Measurements from ENCODE around the gene LRRC51. TPM values are rescaled to one million over a fixed set of nuclear protein-coding genes. Genes with fewer than 3 reads are reported as not detected.
"Not testable (repeated sequence)": the region's sequence is repeated elsewhere in the genome, so short reads cannot be mapped to it uniquely, and the experiment has no call there.

The LRRC51 gene
- total RNA-seq, 4 donors from 2014 or later = 3.8 to 10.2 (median 9.6) TPM; not detected in 1

DNA sequence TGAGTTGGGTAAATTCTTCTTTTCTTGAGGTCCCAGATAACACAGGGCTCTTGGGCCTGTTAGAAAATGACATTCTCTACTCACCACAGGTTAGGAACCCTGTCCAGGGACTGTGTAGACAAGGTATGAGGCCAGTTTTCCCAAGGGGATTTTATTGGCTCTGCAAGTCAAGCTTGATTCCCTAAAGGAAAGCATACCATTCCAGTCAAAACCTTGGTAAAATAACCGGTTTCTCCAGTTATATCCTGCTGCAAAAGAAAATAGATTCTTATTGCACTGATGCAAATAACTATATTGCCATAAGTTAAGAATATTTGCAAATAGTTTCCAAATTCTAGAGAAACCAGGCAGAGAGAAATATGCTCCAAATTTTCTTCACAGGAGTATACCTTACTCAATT is 45.3 kb downstream of the LRRC51 start:
- Histone ChIP-seq H3K4me3 (no peak overlapping the region), H3K9me3 (no peaks in the 10 kb centered on the region), H3K36me3 (no peaks in the 10 kb centered on the region), H3K27ac (no peak overlapping the region), H3K27me3 (no peaks in the 10 kb centered on the region), H3K4me1 (no peaks in the 10 kb centered on the region)
- TF ChIP-seq, protein P1, sequence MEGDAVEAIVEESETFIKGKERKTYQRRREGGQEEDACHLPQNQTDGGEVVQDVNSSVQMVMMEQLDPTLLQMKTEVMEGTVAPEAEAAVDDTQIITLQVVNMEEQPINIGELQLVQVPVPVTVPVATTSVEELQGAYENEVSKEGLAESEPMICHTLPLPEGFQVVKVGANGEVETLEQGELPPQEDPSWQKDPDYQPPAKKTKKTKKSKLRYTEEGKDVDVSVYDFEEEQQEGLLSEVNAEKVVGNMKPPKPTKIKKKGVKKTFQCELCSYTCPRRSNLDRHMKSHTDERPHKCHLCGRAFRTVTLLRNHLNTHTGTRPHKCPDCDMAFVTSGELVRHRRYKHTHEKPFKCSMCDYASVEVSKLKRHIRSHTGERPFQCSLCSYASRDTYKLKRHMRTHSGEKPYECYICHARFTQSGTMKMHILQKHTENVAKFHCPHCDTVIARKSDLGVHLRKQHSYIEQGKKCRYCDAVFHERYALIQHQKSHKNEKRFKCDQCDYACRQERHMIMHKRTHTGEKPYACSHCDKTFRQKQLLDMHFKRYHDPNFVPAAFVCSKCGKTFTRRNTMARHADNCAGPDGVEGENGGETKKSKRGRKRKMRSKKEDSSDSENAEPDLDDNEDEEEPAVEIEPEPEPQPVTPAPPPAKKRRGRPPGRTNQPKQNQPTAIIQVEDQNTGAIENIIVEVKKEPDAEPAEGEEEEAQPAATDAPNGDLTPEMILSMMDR (IDR thresholded peaks at IDR 0.05) = no peak
- no peak for TF ChIP-seq POLR2A (IDR thresholded peaks at IDR 0.05)
- intact Hi-C loops (cut with DNase I; ENCODE audit: low total_unique reads) = no loop called here
- DNase-seq = no peak

DNA sequence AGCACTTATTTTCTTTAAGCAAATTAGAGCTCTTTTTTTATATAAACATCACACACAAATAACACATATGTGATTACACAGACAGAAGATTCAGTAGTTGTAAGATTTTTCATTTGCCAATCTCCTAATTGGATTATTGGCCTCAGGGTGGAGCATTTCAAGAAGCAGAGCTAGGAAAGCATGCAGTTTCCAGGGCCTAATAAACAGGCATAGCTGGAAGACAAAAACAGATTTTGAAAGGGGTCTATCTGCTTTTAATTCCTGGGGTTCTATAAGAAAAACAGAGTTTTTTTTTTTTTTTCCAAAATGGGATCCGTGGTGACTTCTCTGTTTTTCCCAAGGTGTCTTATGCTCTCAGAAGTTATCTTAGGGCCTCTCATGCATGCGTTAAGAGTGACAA is 47.3 kb downstream of the LRRC51 start:
- DNase-seq = no peak
- Histone ChIP-seq H3K4me1 (no peaks in the 10 kb centered on the region), H3K27ac (no peak overlapping the region), H3K9me3 (no peaks in the 10 kb centered on the region), H3K4me3 (no peak overlapping the region), H3K27me3 (no peaks in the 10 kb centered on the region), H3K36me3 (no peaks in the 10 kb centered on the region)
- TF ChIP-seq, protein P1 (IDR thresholded peaks at IDR 0.05) = no peak
- TF ChIP-seq POLR2A (IDR thresholded peaks at IDR 0.05) = no peak
- intact Hi-C loops (cut with DNase I; ENCODE audit: low total_unique reads) = no loop called here

DNA sequence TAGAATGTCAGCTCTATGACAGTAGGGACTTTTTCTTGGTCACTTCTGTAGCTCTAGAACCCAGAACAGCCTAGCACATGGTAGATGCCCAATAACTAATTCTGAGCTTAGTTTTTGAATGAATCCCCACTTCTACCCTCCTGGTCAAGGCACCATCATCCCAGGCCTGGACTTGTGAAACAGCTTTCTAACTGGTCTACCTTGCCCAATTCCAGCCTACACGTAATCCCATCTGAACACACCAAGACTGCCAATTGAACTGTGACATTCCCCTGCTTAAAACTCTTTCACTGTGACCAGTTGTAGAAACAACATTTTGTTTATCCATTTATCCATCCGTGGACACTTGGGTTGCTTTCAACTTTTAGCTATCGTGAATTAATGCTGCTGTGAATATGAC is 48.7 kb downstream of the LRRC51 start:
- intact Hi-C loops (cut with DNase I; ENCODE audit: low total_unique reads) = no loop called here
- H3K4me3 ChIP-seq = no peak overlapping the region
- no peak overlapping the region for H3K27ac ChIP-seq
- no peaks in the 10 kb centered on the region for H3K27me3 ChIP-seq
- no peak for TF ChIP-seq POLR2A (IDR thresholded peaks at IDR 0.05)
- TF ChIP-seq, protein P1 (IDR thresholded peaks at IDR 0.05) = no peak
- no peaks in the 10 kb centered on the region for H3K36me3 ChIP-seq
- H3K4me1 ChIP-seq = no peaks in the 10 kb centered on the region
- H3K9me3 ChIP-seq = no peaks in the 10 kb centered on the region
- DNase-seq = no peak

DNA sequence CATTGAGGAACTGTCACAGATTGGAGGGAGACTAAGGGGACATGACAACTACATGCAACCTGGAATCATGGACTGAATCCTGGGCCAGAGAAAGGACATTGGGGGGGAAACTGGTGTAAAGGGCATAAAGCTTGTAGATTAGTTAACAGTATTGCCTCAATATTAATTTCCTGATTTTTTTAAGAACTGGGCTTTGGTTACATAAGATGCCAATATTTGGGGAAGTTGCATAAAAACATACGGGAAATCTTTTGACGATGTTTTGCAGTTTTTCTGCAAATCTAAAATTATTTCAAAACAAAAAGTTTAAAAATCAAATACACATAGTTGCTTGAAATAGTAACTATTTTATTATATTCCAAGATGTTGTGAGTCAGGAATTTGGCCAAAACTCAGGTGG is 52.0 kb downstream of the LRRC51 start:
- Histone ChIP-seq H3K27me3 (no peaks in the 10 kb centered on the region), H3K9me3 (no peaks in the 10 kb centered on the region), H3K27ac (no peak overlapping the region), H3K4me3 (no peak overlapping the region), H3K36me3 (no peaks in the 10 kb centered on the region), H3K4me1 (no peaks in the 10 kb centered on the region)
- TF ChIP-seq, protein P1 (IDR thresholded peaks at IDR 0.05) = no peak
- TF ChIP-seq POLR2A (IDR thresholded peaks at IDR 0.05) = no peak
- DNase-seq = no peak
- intact Hi-C loops (cut with DNase I; ENCODE audit: low total_unique reads) = no loop called here

DNA sequence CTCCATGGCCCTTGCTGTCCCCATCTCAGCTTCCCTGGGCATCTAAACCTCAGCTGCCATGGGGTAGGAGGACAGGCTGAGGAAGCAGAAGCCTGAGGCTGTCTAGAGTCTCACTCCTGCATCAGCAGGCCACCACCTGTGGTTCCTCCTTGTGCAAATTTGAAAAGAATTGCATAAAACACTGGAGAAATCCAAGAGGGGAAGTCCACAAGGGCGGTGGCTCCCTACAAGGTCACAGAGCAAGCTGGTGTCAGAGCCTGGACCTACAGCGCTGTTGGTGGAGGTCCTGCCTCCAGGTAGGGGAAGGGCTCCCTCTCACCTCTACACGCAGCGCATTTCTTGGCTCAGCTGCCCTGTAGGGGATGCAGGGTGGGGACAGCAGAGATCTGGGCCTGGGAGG is 54.8 kb downstream of the LRRC51 start, which contains the start of gene FOLR3:
Gene FOLR3 (plus strand): TSS at position 253 of the 400 bp plus-strand sequence. CDS start 228 bp downstream, outside the sequence.
- DNase-seq; H3K27ac ChIP-seq; H3K9me3 ChIP-seq; H3K27me3 ChIP-seq; H3K36me3 ChIP-seq; H3K4me3 ChIP-seq; H3K4me1 ChIP-seq; intact Hi-C loops (cut with DNase I; ENCODE audit: low total_unique reads): not testable (repeated sequence)

Data from uterus (tissue), 4 donors.